ENCODE results near the gene HOMER3.

DNA sequence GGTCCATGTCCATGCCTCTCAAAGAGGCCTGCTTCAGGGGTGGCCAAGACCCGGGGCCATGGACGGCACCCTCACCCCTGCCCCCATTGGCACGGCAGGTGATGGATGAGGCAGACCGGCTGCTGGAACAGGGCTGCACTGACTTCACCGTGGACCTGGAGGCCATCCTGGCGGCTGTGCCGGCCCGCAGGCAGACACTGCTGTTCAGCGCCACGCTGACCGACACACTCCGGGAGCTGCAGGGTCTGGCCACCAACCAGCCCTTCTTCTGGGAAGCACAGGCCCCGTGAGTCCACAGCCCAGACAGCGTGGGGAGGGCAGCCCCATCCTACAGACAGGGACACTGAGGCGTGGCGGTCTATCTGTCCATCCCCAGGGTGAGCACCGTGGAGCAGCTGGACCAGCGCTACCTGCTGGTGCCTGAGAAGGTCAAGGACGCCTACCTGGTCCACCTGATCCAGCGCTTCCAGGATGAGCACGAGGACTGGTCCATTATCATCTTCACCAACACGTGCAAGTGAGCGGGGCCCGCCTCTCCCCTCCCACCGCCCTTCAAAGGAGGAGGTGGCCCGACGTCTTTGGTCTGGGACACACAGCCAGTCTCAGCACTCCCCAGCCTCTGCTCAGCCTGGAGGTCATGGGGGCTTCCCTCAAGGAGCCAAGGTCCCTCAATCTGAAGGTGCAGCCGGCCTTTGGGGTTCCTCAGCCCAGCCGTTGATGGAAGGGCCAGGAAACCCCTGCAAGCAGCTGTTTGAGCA is 18.6 kb downstream of the HOMER3 start:
- TF ChIP-seq CTCF (IDR thresholded peaks at IDR 0.05) (no peak), POLR2A (IDR thresholded peaks at IDR 0.05) (no peak), POLR2AphosphoS5 (IDR thresholded peaks at IDR 0.05) (no peak)
